Neuronal stem cell (in vitro differentiated cells): ENCODE results near the gene OR10P1.
"Not testable (repeated sequence)": the region's sequence is repeated elsewhere in the genome, so short reads cannot be mapped to it uniquely, and the experiment has no call there.

Experiments used
- DNase-seq: peaks from one replicate; pipeline ENCODE4 v3.0.0-alpha.2; 2013; ENCODE audit warnings: low spot score
- H2AFZ ChIP-seq: one replicate; pipeline ENCODE4 v1.6.1; 2013; ENCODE audit warnings: mild to moderate bottlenecking, low read length, inconsistent platforms
- H2AK5ac ChIP-seq: 2 replicates; pipeline ENCODE4 v1.6.1; 2013; ENCODE audit warnings: low read depth, mild to moderate bottlenecking, inconsistent platforms, low read length, moderate library complexity, mixed read lengths
- H2BK120ac ChIP-seq: 2 replicates; pipeline ENCODE4 v1.6.1; 2013; ENCODE audit warnings: low read depth, mild to moderate bottlenecking, inconsistent platforms, low read length, moderate library complexity, mixed read lengths
- H2BK12ac ChIP-seq: one replicate; pipeline ENCODE4 v1.6.1; 2013; ENCODE audit warnings: low read length, inconsistent platforms
- H2BK15ac ChIP-seq: 2 replicates; pipeline ENCODE4 v1.6.1; 2013; ENCODE audit warnings: mild to moderate bottlenecking, low read length, inconsistent platforms, mixed read lengths
- H2BK5ac ChIP-seq: one replicate; pipeline ENCODE4 v1.6.1; 2013; ENCODE audit warnings: inconsistent platforms, mild to moderate bottlenecking, low read length, moderate library complexity
- H3K14ac ChIP-seq: one replicate; pipeline ENCODE4 v1.6.1; 2013; ENCODE audit warnings: low read length, inconsistent platforms
- H3K18ac ChIP-seq: 2 replicates; pipeline ENCODE4 v1.6.1; 2013; ENCODE audit warnings: low read length, inconsistent platforms
- H3K23ac ChIP-seq: 2 replicates; pipeline ENCODE4 v1.6.1; 2013; ENCODE audit warnings: low read depth, mild to moderate bottlenecking, mixed read lengths, low read length, inconsistent platforms; ENCODE audit not compliant: poor library complexity
- H3K27ac ChIP-seq: replicated peaks from 3 replicates; pipeline ENCODE4 v1.5.1; 2013; ENCODE audit warnings: low read length, inconsistent platforms
- H3K27me3 ChIP-seq, 3 experiments: 2 replicates each; pipeline ENCODE4 v1.6.1; 2013; ENCODE audit warnings: low read length in 3 of 3, mild to moderate bottlenecking in 2 of 3, inconsistent platforms in 1 of 3, low read depth in 1 of 3, mixed read lengths in 1 of 3, moderate library complexity in 1 of 3; ENCODE audit not compliant: control insufficient read depth in 3 of 3, insufficient read depth in 3 of 3
- H3K36me3 ChIP-seq, 2 donors: replicated peaks in 1 of 2; 2 replicates each; pipeline ENCODE4 v1.6.1; 2013; ENCODE audit warnings: low read length in 2 of 2; ENCODE audit not compliant: control insufficient read depth in 2 of 2, insufficient read depth in 2 of 2
- H3K4ac ChIP-seq: 2 replicates; pipeline ENCODE4 v1.6.1; 2013; ENCODE audit warnings: inconsistent platforms, mild to moderate bottlenecking, low read length, moderate library complexity
- H3K4me1 ChIP-seq, 2 donors: 1 replicate in 1 of 2; 2 replicates in 1 of 2; pipeline ENCODE4 v1.6.1; 2013; ENCODE audit warnings: low read length in 2 of 2, low read depth in 1 of 2; ENCODE audit not compliant: control insufficient read depth in 2 of 2, insufficient read depth in 1 of 2
- H3K4me2 ChIP-seq: one replicate; pipeline ENCODE4 v1.6.1; 2013; ENCODE audit warnings: mild to moderate bottlenecking, low read length, inconsistent platforms; ENCODE audit not compliant: insufficient read depth, poor library complexity, severe bottlenecking
- H3K4me3 ChIP-seq, 2 donors: 2 replicates each; pipeline ENCODE4 v1.5.1; 2013; ENCODE audit warnings: low read length in 2 of 2, mild to moderate bottlenecking in 2 of 2, inconsistent platforms in 1 of 2, moderate library complexity in 1 of 2
- H3K79me1 ChIP-seq: one replicate; pipeline ENCODE4 v1.6.1; 2013; ENCODE audit warnings: low read depth, mild to moderate bottlenecking, inconsistent platforms, low read length, moderate library complexity
- H3K9ac ChIP-seq: one replicate; pipeline ENCODE4 v1.6.1; 2013; ENCODE audit warnings: mild to moderate bottlenecking, low read depth, low read length, inconsistent platforms; ENCODE audit not compliant: poor library complexity
- H3K9me3 ChIP-seq, 2 donors: replicated peaks in 1 of 2; 2 replicates each; pipeline versions ENCODE3 to v1.6.1; 2013; ENCODE audit warnings: low read length in 2 of 2, mild to moderate bottlenecking in 2 of 2, inconsistent platforms in 1 of 2, low read depth in 1 of 2, mixed read lengths in 1 of 2, moderate library complexity in 1 of 2; ENCODE audit not compliant: control insufficient read depth in 2 of 2, insufficient read depth in 1 of 2
- H4K8ac ChIP-seq: one replicate; pipeline ENCODE4 v1.6.1; 2013; ENCODE audit warnings: low read depth, mild to moderate bottlenecking, inconsistent platforms, low read length, moderate library complexity
- H4K91ac ChIP-seq: one replicate; pipeline ENCODE4 v1.6.1; 2013; ENCODE audit warnings: low read length, low read depth, mild to moderate bottlenecking, inconsistent platforms; ENCODE audit not compliant: poor library complexity
- whole genome bisulfite sequencing, 2 donors: extraction: QIAGEN DNeasy Blood & Tissue Kit; methylation state at CpG; one replicate each; pipeline ENCODE4 v1.1.7; 2013; ENCODE audit warnings: missing lambda C conversion rate in 2 of 2, mixed read lengths in 1 of 2; ENCODE audit not compliant: insufficient read length in 2 of 2, insufficient replicate concordance in 1 of 2; ENCODE audit errors: extremely low coverage in 2 of 2; 5-methylcytosine and 5-hydroxymethylcytosine counted together

The OR10P1 gene

GRCh38 chr12:55650620-55651298, 14.1 kb downstream of the OR10P1 start:
- not testable (repeated sequence) for DNase-seq, H3K23ac ChIP-seq, H3K27me3 ChIP-seq, H3K79me1 ChIP-seq, H3K9me3 ChIP-seq, H2AK5ac ChIP-seq, H3K4me1 ChIP-seq, H4K8ac ChIP-seq, H3K14ac ChIP-seq, H2BK12ac ChIP-seq, H3K36me3 ChIP-seq, H3K4me2 ChIP-seq, H3K18ac ChIP-seq, H3K4ac ChIP-seq, H2AFZ ChIP-seq, H2BK15ac ChIP-seq, H2BK5ac ChIP-seq, H3K9ac ChIP-seq, H4K91ac ChIP-seq, H2BK120ac ChIP-seq, H3K4me3 ChIP-seq, H3K27ac ChIP-seq
- WGBS, 2 donors = no CpG with 5 or more reads among the region's 4 CpGs

DNA sequence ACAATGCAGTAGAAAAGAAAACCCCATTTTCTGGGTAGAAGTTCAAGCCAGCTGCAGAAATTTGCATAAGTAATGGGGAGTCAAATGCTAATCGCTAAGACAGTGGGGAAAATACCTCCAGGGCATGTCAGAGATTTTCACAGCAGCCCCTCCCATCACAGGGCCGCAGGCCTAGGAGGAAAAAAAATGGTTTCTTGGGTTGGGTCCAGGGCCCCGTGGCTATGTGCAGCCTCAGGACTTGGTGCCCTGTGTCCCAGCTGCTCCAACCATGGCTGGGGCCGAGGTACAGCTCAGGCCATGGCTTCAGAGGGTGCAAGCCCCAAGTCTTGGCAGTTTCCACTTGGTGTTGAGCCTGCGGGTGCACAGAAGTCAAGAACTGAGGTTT, 14.6 kb downstream of the OR10P1 start:
- WGBS, 2 donors = no CpG with 5 or more reads among the region's 5 CpGs
- H3K23ac ChIP-seq = no peak overlapping the region
- H2BK15ac ChIP-seq = no peak overlapping the region
- no peak overlapping the region for H3K9ac ChIP-seq
- no peak overlapping the region for H3K14ac ChIP-seq
- no peaks in the 10 kb centered on the region for H3K27me3 ChIP-seq
- H3K18ac ChIP-seq = no peak overlapping the region
- H2BK12ac ChIP-seq = no peak overlapping the region
- H4K91ac ChIP-seq = no peak overlapping the region
- H2BK5ac ChIP-seq = no peak overlapping the region
- H3K36me3 ChIP-seq = no peaks in the 10 kb centered on the region
- H3K4me2 ChIP-seq = no peak overlapping the region
- no peaks in the 10 kb centered on the region for H3K79me1 ChIP-seq
- no peak overlapping the region for H2BK120ac ChIP-seq
- no peak overlapping the region for H3K4ac ChIP-seq
- H3K9me3 ChIP-seq = peaks cover 0 to 2% of the 10 kb centered on the region in 2 donors
- H3K4me3 ChIP-seq = no peak overlapping the region
- no peak overlapping the region for H3K27ac ChIP-seq
- no peak overlapping the region for H4K8ac ChIP-seq
- no peaks in the 10 kb centered on the region for H3K4me1 ChIP-seq
- no peak for DNase-seq
- no peak overlapping the region for H2AK5ac ChIP-seq
- H2AFZ ChIP-seq = no peak overlapping the region

- no CpG with 5 or more reads among the region's 3 CpGs for WGBS, 2 donors
- no peaks in the 10 kb centered on the region for H3K79me1 ChIP-seq
- no peak overlapping the region for H2AFZ ChIP-seq
- no peak overlapping the region for H2BK120ac ChIP-seq
- H2BK12ac ChIP-seq = no peak overlapping the region
- H3K4me3 ChIP-seq = no peak overlapping the region
- no peak for DNase-seq
- no peak overlapping the region for H2BK15ac ChIP-seq
- H3K14ac ChIP-seq = no peak overlapping the region
- H3K23ac ChIP-seq = no peak overlapping the region
- no peak overlapping the region for H4K8ac ChIP-seq
- no peak overlapping the region for H2AK5ac ChIP-seq
- H3K4ac ChIP-seq = no peak overlapping the region
- H3K9ac ChIP-seq = no peak overlapping the region
- no peaks in the 10 kb centered on the region for H3K36me3 ChIP-seq
- H3K4me2 ChIP-seq = no peak overlapping the region
- H3K9me3 ChIP-seq = no peaks in the 10 kb centered on the region
- H3K27me3 ChIP-seq = peaks cover 0 to 2% (median 0%) of the 10 kb centered on the region in 3 experiments
- no peaks in the 10 kb centered on the region for H3K4me1 ChIP-seq
- no peak overlapping the region for H4K91ac ChIP-seq
- H3K18ac ChIP-seq = no peak overlapping the region
- H3K27ac ChIP-seq = no peak overlapping the region
- no peak overlapping the region for H2BK5ac ChIP-seq
These were observed 15.7 kb downstream of the OR10P1 start for GRCh38 chr12:55652352-55652751.

GRCh38 chr12:55653031-55653430, 16.3 kb downstream of the OR10P1 start:
- Histone ChIP-seq H2AFZ (no peak overlapping the region), H3K79me1 (no peaks in the 10 kb centered on the region), H2AK5ac (no peak overlapping the region), H3K14ac (no peak overlapping the region), H3K27ac (no peak overlapping the region), H3K36me3 (no peaks in the 10 kb centered on the region), H3K4ac (no peak overlapping the region), H3K23ac (no peak overlapping the region), H3K18ac (no peak overlapping the region), H4K8ac (no peak overlapping the region), H4K91ac (no peak overlapping the region), H3K4me3 (no peak overlapping the region), H3K9ac (no peak overlapping the region), H3K9me3 (no peaks in the 10 kb centered on the region), H3K27me3 (peaks cover 0 to 9% (median 2%) of the 10 kb centered on the region in 3 experiments), H3K4me1 (no peaks in the 10 kb centered on the region), H2BK15ac (no peak overlapping the region), H2BK120ac (no peak overlapping the region), H2BK5ac (no peak overlapping the region), H2BK12ac (no peak overlapping the region), H3K4me2 (no peak overlapping the region)
- DNase-seq = no peak
- WGBS, 2 donors = no CpG with 5 or more reads among the region's 3 CpGs
